DOHH2 (cell line): Measurements from ENCODE around the gene TMEM45B.

ENCODE experiments used
- EZH2phosphoT487 ChIP-seq: fragments of 200-600 bp; sonication (generic); IDR thresholded peaks from 2 replicates; pipeline ENCODE4 v1.6.1; 2017; ENCODE audit warnings: borderline replicate concordance, mild to moderate bottlenecking, antibody characterized with exemption, low read length, moderate library complexity, mixed read lengths
- TF ChIP-seq, protein P1 (sequence below): fragments of 200-600 bp; sonication (generic); IDR thresholded peaks from one replicate; pipeline ENCODE4 v1.5.1; 2014; ENCODE audit warnings: antibody characterized with exemption, mild to moderate bottlenecking, low read depth, low read length; ENCODE audit not compliant: poor library complexity, severe bottlenecking

- TF ChIP-seq, protein P1, sequence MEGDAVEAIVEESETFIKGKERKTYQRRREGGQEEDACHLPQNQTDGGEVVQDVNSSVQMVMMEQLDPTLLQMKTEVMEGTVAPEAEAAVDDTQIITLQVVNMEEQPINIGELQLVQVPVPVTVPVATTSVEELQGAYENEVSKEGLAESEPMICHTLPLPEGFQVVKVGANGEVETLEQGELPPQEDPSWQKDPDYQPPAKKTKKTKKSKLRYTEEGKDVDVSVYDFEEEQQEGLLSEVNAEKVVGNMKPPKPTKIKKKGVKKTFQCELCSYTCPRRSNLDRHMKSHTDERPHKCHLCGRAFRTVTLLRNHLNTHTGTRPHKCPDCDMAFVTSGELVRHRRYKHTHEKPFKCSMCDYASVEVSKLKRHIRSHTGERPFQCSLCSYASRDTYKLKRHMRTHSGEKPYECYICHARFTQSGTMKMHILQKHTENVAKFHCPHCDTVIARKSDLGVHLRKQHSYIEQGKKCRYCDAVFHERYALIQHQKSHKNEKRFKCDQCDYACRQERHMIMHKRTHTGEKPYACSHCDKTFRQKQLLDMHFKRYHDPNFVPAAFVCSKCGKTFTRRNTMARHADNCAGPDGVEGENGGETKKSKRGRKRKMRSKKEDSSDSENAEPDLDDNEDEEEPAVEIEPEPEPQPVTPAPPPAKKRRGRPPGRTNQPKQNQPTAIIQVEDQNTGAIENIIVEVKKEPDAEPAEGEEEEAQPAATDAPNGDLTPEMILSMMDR, result no peak
- TF ChIP-seq EZH2phosphoT487, result no peak
Measured at GRCh38 chr11:129778877-129779276, 36.8 kb upstream of the TMEM45B start.
